Activated T-cell treated with anti-CD3 and anti-CD28 coated beads, Interleukin-2, amount 50 U/mL, for 24 hours (primary cell): ENCODE data around the gene TXNRD2.
A peak's percentile ranks its signal among the peaks of the same experiment; 100 is the strongest.
"Not testable (repeated sequence)": the region's sequence is repeated elsewhere in the genome, so short reads cannot be mapped to it uniquely, and the experiment has no call there.

Experiments used
- DNase-seq: peaks from one replicate; pipeline ENCODE4 v3.0.0-alpha.2; 2020
- H3K27ac Mint-ChIP-seq: 2 replicates; pipeline ENCODE4 v1.8.0; 2020; ENCODE audit warnings: mild to moderate bottlenecking, mixed read lengths
- H3K27me3 Mint-ChIP-seq: 2 replicates; pipeline ENCODE4 v1.8.0; 2020; ENCODE audit warnings: mixed read lengths
- H3K36me3 Mint-ChIP-seq: 2 replicates; pipeline ENCODE4 v1.8.0; 2020; ENCODE audit warnings: low read depth, mixed read lengths
- H3K4me1 Mint-ChIP-seq: 2 replicates; pipeline ENCODE4 v1.8.0; 2020; ENCODE audit warnings: low read depth, mixed read lengths
- H3K4me3 Mint-ChIP-seq: 2 replicates; pipeline ENCODE4 v1.8.0; 2020; ENCODE audit warnings: mild to moderate bottlenecking, moderate library complexity, mixed read lengths
- H3K9me3 Mint-ChIP-seq: 2 replicates; pipeline ENCODE4 v1.8.0; 2020; ENCODE audit warnings: mixed read lengths

TXNRD2 gene

DNA sequence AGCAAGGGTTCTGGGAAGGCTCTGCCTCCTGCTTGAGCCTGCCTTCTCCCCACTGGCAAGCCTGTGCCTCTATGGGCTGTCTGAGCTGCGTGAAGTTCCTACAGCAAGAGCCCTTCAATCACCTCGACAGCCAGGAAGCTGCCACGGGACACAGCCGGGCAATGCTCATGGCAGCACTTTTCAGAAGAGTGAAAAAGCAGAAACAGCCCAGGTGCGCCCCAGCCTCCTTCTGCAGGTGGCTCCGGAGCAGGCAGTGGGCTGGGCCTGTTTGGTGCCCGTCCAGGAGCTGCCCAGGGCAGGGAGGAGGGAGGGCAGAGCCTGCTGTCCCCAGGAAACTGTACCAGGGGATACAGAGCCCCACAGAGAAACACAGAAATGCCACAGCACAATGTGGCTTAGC is 24.7 kb downstream of the TXNRD2 start:
- Mint-ChIP-seq H3K4me1 (no peaks in the 10 kb centered on the region), H3K36me3 (peaks cover 53% of the 10 kb centered on the region), H3K9me3 (no peaks in the 10 kb centered on the region), H3K27ac (no peak overlapping the region), H3K27me3 (no peaks in the 10 kb centered on the region), H3K4me3 (no peak overlapping the region)
- DNase-seq, result no peak

DNA sequence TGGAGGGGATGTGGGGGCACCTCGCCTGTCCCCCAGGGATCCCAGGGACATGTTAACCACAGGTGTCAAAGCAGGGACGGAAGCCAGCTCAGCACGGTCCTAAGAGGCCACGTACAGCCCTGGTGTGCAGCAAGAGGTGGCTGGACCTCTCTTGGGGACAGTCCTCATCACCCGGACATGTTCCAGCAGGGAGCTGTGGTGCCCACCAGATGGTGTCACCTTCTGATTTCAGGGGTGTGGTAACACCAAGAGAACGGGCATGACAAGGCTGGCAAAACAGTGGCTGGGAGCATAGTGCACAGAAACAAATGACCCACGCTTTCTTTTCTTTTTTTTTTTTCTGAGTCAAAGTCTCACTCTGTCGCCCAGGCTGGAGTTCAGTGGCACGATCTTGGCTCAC is 25.6 kb downstream of the TXNRD2 start:
- no peak overlapping the region for H3K27ac Mint-ChIP-seq
- DNase-seq, result no peak
- H3K9me3 Mint-ChIP-seq, result no peaks in the 10 kb centered on the region
- H3K27me3 Mint-ChIP-seq, result no peaks in the 10 kb centered on the region
- peaks cover 58% of the 10 kb centered on the region for H3K36me3 Mint-ChIP-seq
- no peak overlapping the region for H3K4me3 Mint-ChIP-seq
- H3K4me1 Mint-ChIP-seq, result no peaks in the 10 kb centered on the region

DNA sequence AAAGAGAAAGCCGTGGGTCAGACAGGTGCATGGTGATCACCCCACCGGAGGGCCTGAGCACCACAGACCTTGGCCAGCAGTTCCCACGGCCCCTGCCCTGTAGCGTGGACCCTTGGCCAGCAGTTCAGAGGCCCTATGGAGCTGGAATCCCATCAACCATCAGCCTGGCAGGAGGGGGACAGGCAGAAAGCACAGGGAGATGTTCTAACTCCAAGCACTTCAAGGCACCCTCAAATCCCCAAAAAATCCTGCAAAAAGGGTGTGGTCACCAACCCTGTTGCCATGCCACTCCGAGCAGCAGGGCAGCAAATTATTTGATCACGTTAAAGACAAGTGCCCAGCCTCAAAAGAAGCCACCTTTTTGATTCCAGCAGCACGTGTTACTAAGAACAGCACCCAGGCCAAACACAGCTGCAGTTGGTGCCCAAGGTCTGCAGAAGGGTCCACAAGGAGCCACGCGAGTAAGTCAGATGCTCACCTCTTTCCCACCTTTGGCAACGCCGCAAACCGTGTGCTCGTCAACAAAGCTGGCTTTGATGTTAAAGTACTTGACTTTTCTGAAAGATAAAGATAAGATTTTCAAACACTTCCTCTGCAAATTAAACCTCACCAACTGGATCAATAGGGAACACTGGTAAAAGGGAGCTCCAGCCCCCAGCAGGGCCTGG is 26.2 kb downstream of the TXNRD2 start:
- H3K27me3 Mint-ChIP-seq, result no peaks in the 10 kb centered on the region
- H3K4me1 Mint-ChIP-seq, result no peaks in the 10 kb centered on the region
- no peak for DNase-seq
- no peak overlapping the region for H3K4me3 Mint-ChIP-seq
- no peaks in the 10 kb centered on the region for H3K9me3 Mint-ChIP-seq
- no peak overlapping the region for H3K27ac Mint-ChIP-seq
- H3K36me3 Mint-ChIP-seq, result peaks cover 58% of the 10 kb centered on the region

DNA sequence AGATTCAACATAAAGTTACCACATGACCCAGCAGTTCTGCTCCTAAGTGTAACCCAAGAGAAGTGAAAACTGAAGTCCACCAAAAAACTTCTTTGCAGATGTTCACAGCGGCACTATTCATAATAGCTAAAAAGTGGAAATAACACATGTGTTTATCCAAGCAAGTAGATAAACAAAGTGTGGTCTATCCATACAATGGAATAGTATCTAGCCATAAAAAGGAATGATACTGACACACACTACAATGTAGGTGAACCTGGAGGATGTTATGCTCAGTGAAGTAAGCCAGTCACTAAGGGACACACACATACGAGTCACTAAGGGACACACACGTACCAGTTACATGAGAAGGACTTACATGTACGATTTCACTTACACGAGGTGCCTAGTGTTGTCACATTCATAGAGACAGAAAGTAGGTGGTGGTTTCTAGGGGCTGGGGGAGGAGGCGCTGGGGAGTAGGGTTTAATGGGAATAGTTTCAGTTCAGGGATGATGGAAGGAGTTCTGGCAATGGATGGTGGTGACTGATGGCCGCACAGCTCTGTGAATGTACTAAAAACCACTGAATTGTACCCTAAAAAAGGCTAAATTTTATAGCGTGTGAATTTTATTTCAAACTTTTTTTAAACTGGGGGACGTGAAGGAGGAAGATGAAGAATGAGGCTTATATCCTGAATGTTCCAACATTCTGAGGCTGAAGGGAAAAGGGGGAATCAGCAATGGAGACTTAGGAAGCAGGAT is 27.2 kb downstream of the TXNRD2 start:
- no peaks in the 10 kb centered on the region for H3K27me3 Mint-ChIP-seq
- H3K4me1 Mint-ChIP-seq, result peaks cover 3% of the 10 kb centered on the region
- peaks cover 58% of the 10 kb centered on the region for H3K36me3 Mint-ChIP-seq
- no peak overlapping the region for H3K4me3 Mint-ChIP-seq
- no peaks in the 10 kb centered on the region for H3K9me3 Mint-ChIP-seq
- DNase-seq, result no peak
- no peak overlapping the region for H3K27ac Mint-ChIP-seq

DNA sequence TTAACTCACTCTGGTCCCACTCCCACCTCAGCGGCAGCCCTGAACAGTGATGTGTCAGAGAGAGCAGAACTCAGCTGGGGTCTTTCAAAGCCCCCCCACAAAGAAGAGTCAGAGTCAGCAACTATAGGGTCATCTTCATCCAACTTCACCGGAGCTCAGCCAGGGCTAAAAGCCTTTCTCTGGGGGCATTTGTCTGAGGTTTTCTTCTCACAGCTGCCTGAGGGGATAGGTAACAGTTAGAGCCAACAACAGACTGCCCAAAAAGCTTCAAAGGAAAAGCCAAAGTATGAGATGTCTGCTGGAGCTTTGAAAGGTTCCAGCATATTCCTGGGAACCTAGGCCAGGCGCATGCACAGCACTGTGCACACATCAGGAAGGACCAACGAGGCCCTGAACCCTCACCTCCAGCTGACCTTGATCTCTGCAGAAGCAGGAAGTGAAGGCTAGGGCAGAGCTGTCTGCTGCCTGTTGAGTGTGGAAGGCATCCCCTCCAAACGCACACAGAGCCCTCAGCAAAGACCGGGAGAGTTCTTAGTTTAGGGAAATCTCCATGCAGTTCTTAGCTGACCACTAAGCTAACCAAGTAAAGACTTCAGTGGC is 28.2 kb downstream of the TXNRD2 start:
- Mint-ChIP-seq H3K4me3 (no peak overlapping the region), H3K36me3 (peaks cover 55% of the 10 kb centered on the region), H3K9me3 (no peaks in the 10 kb centered on the region), H3K27ac (no peak overlapping the region), H3K27me3 (no peaks in the 10 kb centered on the region), H3K4me1 (peaks cover 3% of the 10 kb centered on the region)
- no peak for DNase-seq

DNA sequence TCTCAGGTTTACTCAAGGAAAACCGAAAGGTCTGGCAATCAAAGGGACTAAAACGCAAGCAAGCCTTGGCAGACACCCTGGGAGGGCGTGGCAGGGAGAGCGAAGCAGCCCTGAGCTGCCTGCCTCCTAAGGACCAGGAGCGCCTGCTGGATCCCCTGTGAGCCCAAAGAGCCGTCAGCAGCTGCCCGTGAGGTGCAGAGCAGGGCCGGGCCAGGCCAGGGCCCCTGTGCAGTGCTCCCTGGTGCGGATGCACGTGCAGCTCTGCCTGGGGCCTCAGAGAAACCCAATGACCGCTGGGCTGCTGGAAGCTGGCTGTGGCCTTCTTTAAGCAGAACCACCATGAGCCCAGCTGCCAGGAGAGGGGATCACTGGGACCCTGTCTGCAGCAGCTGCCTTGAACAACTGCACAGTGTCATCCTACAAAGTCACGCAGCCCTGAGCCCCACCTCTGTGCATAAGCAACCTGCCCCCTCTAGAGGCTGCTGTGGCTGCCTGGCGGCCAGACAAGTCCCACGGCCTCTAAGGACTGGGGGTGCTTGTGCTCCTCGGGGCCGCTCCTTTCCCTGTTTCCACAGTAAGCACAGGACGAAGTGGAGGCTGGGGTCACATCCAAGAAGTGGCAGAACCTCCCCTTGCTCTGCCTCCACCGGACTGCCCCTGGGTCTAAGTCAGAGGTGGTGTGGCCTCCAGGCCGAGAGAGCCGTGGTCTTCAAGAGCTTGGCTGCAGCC is 29.2 kb downstream of the TXNRD2 start:
- Mint-ChIP-seq H3K27ac (no peak overlapping the region), H3K4me1 (peaks cover 3% of the 10 kb centered on the region), H3K27me3 (no peaks in the 10 kb centered on the region), H3K36me3 (peaks cover 51% of the 10 kb centered on the region), H3K9me3 (no peaks in the 10 kb centered on the region), H3K4me3 (no peak overlapping the region)
- DNase-seq, result no peak

DNA sequence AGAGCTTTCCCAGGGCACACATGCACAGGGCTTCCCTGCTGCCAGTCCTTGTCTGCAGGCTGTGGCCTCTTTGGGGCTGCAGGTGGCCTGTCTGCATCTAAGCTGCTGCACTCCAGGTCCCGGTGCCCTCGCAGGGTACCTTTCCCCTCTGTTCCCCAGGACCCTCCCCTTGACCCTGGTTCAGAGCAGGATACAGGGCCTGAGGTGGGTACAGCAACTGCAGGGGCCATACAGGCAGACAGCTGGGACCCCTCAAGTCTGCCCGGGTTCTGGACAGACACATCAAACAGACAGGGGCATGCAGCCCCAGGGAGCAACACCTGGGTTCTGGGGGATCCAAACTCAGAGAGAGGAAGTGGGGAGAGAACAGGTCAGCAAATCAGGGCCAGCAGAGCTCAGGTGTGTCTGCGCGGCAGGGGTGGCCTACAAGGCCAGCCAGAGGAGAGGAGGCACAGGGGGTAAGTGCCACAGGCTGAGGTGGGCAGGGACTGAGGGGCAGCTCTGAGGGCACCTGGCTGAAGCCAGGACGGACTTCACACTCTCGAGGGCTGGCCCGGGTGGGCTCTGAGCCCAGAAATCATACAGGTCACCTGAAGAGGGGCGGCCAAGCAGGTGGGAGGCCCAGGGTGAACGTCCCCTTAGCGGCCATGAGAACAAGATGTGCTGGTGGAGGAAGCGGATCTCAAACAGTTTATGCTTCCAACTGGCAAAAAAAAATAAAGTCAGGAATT is 29.9 kb downstream of the TXNRD2 start:
- H3K27ac Mint-ChIP-seq, result no peak overlapping the region
- no peak overlapping the region for H3K4me3 Mint-ChIP-seq
- H3K36me3 Mint-ChIP-seq, result peaks cover 47% of the 10 kb centered on the region
- no peaks in the 10 kb centered on the region for H3K27me3 Mint-ChIP-seq
- DNase-seq, result no peak
- no peaks in the 10 kb centered on the region for H3K9me3 Mint-ChIP-seq
- H3K4me1 Mint-ChIP-seq, result peaks cover 3% of the 10 kb centered on the region

DNA sequence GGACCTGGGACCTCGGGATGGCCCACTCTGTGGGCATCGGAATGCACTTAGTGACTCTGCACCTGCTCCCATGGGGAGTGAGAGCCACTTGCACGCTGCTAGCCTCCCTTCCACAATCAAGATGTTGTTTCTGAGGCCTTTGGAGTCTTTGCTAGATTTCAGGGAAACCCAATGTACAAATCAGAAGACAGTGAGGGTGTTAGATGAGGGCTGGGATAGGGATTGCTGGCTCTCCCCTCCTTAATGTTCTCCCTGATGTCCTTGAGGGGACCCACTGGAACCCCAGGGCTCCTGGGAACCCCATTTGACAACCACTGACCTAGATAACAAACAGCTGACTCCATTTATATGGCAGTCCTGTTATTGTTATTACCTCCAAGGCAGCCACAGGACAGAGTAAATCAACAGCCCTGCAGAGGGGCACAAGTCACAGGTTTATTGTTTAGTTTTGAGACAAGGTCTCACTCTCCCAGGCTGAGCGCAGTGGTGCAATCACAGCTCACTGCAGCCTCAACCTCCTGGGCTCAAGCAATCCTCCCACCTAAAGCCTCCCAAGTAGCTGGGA is 31.4 kb downstream of the TXNRD2 start:
- no peak for DNase-seq
- H3K9me3 Mint-ChIP-seq, result no peaks in the 10 kb centered on the region
- H3K4me1 Mint-ChIP-seq, result peaks cover 3% of the 10 kb centered on the region
- H3K27me3 Mint-ChIP-seq, result no peaks in the 10 kb centered on the region
- H3K27ac Mint-ChIP-seq, result no peak overlapping the region
- peaks cover 38% of the 10 kb centered on the region for H3K36me3 Mint-ChIP-seq
- no peak overlapping the region for H3K4me3 Mint-ChIP-seq

DNA sequence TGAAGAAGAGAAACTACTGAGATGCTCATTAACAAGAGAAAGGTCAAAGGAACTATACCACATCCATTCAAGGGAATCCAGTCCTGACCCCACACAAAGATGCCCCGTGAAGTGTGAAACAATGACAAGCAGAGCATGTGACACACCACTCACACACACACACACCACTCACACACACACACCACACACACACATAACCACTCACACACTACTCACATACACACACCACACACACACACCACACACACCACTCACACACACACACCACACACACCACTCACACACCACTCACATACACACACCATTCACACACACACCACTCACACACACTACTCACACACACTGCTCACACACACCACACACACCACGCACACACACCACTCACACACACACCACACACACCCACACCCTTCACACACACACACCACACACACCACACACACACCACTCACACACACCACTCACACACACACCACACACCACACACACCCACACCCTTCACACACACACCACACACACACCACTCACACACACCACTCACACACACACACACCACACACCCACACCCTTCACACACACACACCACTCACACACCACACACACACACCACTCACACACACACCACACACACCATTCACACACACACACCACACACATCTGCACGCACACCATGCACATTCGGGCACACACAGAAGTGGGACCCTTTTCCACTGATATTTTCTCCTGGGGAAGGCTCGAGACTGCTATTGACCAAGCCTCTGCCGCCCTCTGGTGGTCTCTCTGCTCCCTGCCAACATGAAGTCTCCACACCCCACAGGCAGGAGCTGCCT is 32.1 kb downstream of the TXNRD2 start:
- Mint-ChIP-seq H3K36me3 (peaks cover 31% of the 10 kb centered on the region), H3K9me3 (no peaks in the 10 kb centered on the region), H3K27ac (no peak overlapping the region), H3K4me1 (peaks cover 3% of the 10 kb centered on the region), H3K27me3 (no peaks in the 10 kb centered on the region), H3K4me3 (no peak overlapping the region)
- DNase-seq, result peak; percentile 89

DNA sequence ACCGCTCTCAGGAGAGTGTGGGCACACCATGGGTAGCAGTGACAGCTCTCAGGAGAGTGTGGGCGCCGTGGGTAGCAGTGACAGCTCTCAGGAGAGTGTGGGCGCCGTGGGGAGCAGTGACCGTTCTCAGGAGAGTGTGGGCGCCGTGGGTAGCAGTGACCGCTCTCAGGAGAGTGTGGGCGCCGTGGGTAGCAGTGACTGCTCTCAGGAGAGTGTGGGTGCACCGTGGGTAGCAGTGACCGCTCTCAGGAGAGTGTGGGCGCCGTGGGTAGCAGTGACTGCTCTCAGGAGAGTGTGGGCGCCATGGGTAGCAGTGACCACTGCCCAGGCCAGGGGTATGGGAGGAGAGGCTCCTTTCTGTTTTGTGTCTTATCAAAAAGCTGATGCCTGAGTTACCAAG is 33.7 kb downstream of the TXNRD2 start:
- not testable (repeated sequence) for H3K9me3 Mint-ChIP-seq, H3K27me3 Mint-ChIP-seq
- H3K36me3 Mint-ChIP-seq, result peaks cover 14% of the 10 kb centered on the region

DNA sequence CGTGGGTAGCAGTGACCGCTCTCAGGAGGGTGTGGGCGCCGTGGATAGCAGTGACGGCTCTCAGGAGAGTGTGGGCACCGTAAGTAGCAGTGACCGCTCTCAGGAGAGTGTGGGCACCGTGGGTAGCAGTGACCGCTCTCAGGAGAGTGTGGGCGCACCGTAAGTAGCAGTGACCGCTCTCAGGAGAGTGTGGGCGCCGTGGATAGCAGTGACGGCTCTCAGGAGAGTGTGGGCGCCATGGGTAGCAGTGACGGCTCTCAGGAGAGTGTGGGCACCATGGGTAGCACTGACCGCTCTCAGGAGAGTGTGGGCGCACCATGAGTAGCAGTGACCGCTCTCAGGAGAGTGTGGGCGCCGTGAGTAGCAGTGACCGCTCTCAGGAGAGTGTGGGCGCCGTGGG is 34.8 kb downstream of the TXNRD2 start:
- peaks cover 11% of the 10 kb centered on the region for H3K36me3 Mint-ChIP-seq
- H3K9me3 Mint-ChIP-seq, H3K4me1 Mint-ChIP-seq, H3K4me3 Mint-ChIP-seq, H3K27me3 Mint-ChIP-seq, DNase-seq, H3K27ac Mint-ChIP-seq: not testable (repeated sequence)

More for the DNA sequence above, 33.7 kb downstream of the TXNRD2 start:
- not testable (repeated sequence) for H3K27ac Mint-ChIP-seq, H3K4me1 Mint-ChIP-seq, DNase-seq, H3K4me3 Mint-ChIP-seq

DNA sequence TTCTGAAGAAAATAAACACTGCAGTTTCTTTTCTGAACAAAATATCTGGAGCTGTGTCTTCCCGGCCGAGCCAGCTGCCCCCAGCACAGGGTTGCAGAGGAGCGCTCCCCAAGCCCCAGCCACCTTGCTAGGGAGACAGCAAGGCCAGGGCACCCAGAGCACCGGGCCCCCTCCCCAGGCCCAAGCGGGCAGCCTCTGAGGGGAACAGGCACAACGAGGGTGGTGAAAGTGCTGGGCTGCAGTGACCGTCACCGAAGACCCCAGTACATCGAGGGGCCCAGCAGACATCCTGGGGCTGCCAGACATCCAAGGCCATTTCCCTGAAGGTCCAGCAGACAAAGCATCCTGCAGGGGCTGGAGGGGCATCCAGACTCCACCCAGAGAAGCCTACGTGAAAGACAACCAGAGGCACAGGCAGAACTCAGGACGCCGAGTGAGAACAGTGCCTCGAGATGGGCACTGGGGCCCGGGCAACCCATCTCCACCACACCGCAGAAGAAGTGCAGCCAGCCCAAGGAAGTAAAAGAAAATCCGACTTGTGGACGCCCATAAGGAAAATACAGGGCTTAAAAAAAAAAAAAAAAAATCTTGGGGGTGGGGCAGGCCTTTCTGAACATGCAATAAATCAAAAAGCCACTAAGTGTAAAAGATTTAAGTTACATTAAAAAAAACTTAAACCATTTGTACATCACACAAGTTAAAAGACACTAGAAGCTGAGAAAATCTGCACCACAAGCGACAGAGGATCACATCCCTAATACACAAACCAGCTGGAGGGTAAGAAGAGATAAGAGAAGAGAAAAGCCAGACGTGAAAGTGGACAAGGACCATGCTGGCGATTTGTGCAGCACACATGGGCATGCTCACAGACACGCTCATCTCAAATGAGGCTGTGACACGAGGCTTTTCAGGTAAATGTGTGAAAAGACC is 36.0 kb downstream of the TXNRD2 start:
- Mint-ChIP-seq H3K4me1 (peaks cover 3% of the 10 kb centered on the region), H3K27me3 (no peaks in the 10 kb centered on the region)

More for the DNA sequence above, 36.0 kb downstream of the TXNRD2 start:
- Mint-ChIP-seq H3K4me3 (no peak overlapping the region), H3K36me3 (peaks cover 11% of the 10 kb centered on the region), H3K27ac (no peak overlapping the region), H3K9me3 (no peaks in the 10 kb centered on the region)
- DNase-seq, result no peak
